H9 (cell line): ENCODE measurements around the gene ITPKC. TPM values are rescaled to one million over a fixed set of nuclear protein-coding genes. Genes with fewer than 3 reads are reported as not detected.

Experiments
- DNase-seq: peaks from one replicate; pipeline ENCODE4 v3.0.0-alpha.2; 2017
- H2AFZ ChIP-seq: one replicate; pipeline ENCODE4 v1.6.1; 2013; ENCODE audit warnings: mild to moderate bottlenecking, low read length, control low read depth, moderate library complexity
- H2AK5ac ChIP-seq: 2 replicates; pipeline ENCODE4 v1.6.1; 2013; ENCODE audit warnings: low read length, control low read depth, mixed read lengths; ENCODE audit not compliant: insufficient read length
- H2BK120ac ChIP-seq: one replicate; pipeline ENCODE4 v1.6.1; 2013; ENCODE audit warnings: low read depth, mild to moderate bottlenecking, low read length, control low read depth, inconsistent platforms; ENCODE audit not compliant: poor library complexity, severe bottlenecking
- H2BK12ac ChIP-seq: 2 replicates; pipeline ENCODE4 v1.6.1; 2013; ENCODE audit warnings: low read length, control low read depth, mixed read lengths, low read depth; ENCODE audit not compliant: insufficient read length
- H2BK15ac ChIP-seq: 2 replicates; pipeline ENCODE4 v1.6.1; 2013; ENCODE audit warnings: low read depth, low read length, control low read depth
- H2BK20ac ChIP-seq: one replicate; pipeline ENCODE4 v1.6.1; 2013; ENCODE audit warnings: low read depth, mild to moderate bottlenecking, low read length, control low read depth, inconsistent platforms; ENCODE audit not compliant: poor library complexity, severe bottlenecking
- H2BK5ac ChIP-seq: 2 replicates; pipeline ENCODE4 v1.6.1; 2013; ENCODE audit warnings: low read length, control low read depth, mixed read lengths; ENCODE audit not compliant: insufficient read length
- H3K14ac ChIP-seq: 2 replicates; pipeline ENCODE4 v1.6.1; 2013; ENCODE audit warnings: low read length, control low read depth; ENCODE audit not compliant: insufficient read depth
- H3K18ac ChIP-seq: 2 replicates; pipeline ENCODE4 v1.6.1; 2013; ENCODE audit warnings: low read depth, mild to moderate bottlenecking, mixed read lengths, low read length, control low read depth; ENCODE audit not compliant: insufficient read length
- H3K23ac ChIP-seq: 2 replicates; pipeline ENCODE4 v1.6.1; 2013; ENCODE audit warnings: low read length, control low read depth, mixed read lengths, low read depth; ENCODE audit not compliant: insufficient read length
- H3K23me2 ChIP-seq: 2 replicates; pipeline ENCODE4 v1.6.1; 2013; ENCODE audit warnings: low read depth, mild to moderate bottlenecking, mixed read lengths, low read length, control low read depth; ENCODE audit not compliant: insufficient read length, poor library complexity, severe bottlenecking
- H3K27ac ChIP-seq: 2 replicates; pipeline ENCODE4 v1.5.1; 2013; ENCODE audit warnings: low read length, control low read depth, mixed read lengths, low read depth; ENCODE audit not compliant: insufficient read length
- H3K27me3 ChIP-seq: 2 replicates; pipeline ENCODE4 v1.6.1; 2013; ENCODE audit warnings: low read length, control low read depth, inconsistent platforms; ENCODE audit not compliant: insufficient read depth
- H3K4ac ChIP-seq: 2 replicates; pipeline ENCODE4 v1.6.1; 2013; ENCODE audit warnings: low read depth, mild to moderate bottlenecking, control low read depth, inconsistent platforms, low read length, moderate library complexity
- H3K4me1 ChIP-seq: 2 replicates; pipeline ENCODE4 v1.6.1; 2013; ENCODE audit warnings: low read length, control low read depth, inconsistent platforms; ENCODE audit not compliant: insufficient read depth
- H3K4me2 ChIP-seq: 2 replicates; pipeline ENCODE4 v1.6.1; 2013; ENCODE audit warnings: low read length, control low read depth, mixed read lengths; ENCODE audit not compliant: insufficient read length, insufficient read depth
- H3K56ac ChIP-seq: 2 replicates; pipeline ENCODE4 v1.6.1; 2013; ENCODE audit warnings: low read depth, mild to moderate bottlenecking, mixed read lengths, low read length, control low read depth; ENCODE audit not compliant: insufficient read length
- H3K79me1 ChIP-seq: 2 replicates; pipeline ENCODE4 v1.6.1; 2013; ENCODE audit warnings: low read depth, mild to moderate bottlenecking, moderate library complexity, low read length, control low read depth, inconsistent platforms; ENCODE audit not compliant: insufficient read depth, poor library complexity, severe bottlenecking
- H3K79me2 ChIP-seq: 2 replicates; pipeline ENCODE4 v1.6.1; 2013; ENCODE audit warnings: low read length, control low read depth, inconsistent platforms; ENCODE audit not compliant: insufficient read depth
- H3K9ac ChIP-seq: 2 replicates; pipeline ENCODE4 v1.6.1; 2013; ENCODE audit warnings: low read length, control low read depth, mixed read lengths; ENCODE audit not compliant: insufficient read length; ENCODE audit errors: extremely low read depth
- H3K9me3 ChIP-seq: one replicate; pipeline ENCODE4 v1.6.1; 2013; ENCODE audit warnings: low read depth, low read length, inconsistent platforms; ENCODE audit not compliant: control insufficient read depth
- H3T11ph ChIP-seq: one replicate; pipeline ENCODE4 v1.6.1; 2013; ENCODE audit warnings: mild to moderate bottlenecking, low read length, control low read depth, inconsistent platforms
- H4K20me1 ChIP-seq: one replicate; pipeline ENCODE4 v1.6.1; 2013; ENCODE audit not compliant: control insufficient read depth, insufficient read length, insufficient read depth
- H4K5ac ChIP-seq: 2 replicates; pipeline ENCODE4 v1.6.1; 2013; ENCODE audit warnings: low read depth, mild to moderate bottlenecking, mixed read lengths, low read length, control low read depth; ENCODE audit not compliant: insufficient read length
- H4K8ac ChIP-seq: replicated peaks from 2 replicates; pipeline ENCODE4 v1.6.1; 2013; ENCODE audit warnings: low read length, control low read depth, mixed read lengths, low read depth; ENCODE audit not compliant: insufficient read length
- H4K91ac ChIP-seq: 2 replicates; pipeline ENCODE4 v1.6.1; 2013; ENCODE audit warnings: low read depth, mild to moderate bottlenecking, moderate library complexity, mixed read lengths, low read length, control low read depth; ENCODE audit not compliant: insufficient read length
- H3K27ac Mint-ChIP-seq, 3 experiments: 2 replicates in 2 of 3; 3 replicates in 1 of 3; pipeline ENCODE4 v1.8.0; 2020 to 2021; ENCODE audit warnings: mixed read lengths in 3 of 3, mild to moderate bottlenecking in 1 of 3, moderate library complexity in 1 of 3
- H3K27me3 Mint-ChIP-seq: 2 replicates; pipeline ENCODE4 v1.8.0; 2021; ENCODE audit warnings: low read depth, mild to moderate bottlenecking, moderate library complexity, mixed read lengths
- H3K36me3 Mint-ChIP-seq, 3 experiments: 2 replicates in 2 of 3; 3 replicates in 1 of 3; pipeline ENCODE4 v1.8.0; 2020 to 2021; ENCODE audit warnings: low read depth in 3 of 3, mixed read lengths in 3 of 3; ENCODE audit not compliant: insufficient read depth in 1 of 3
- H3K4me1 Mint-ChIP-seq, 2 experiments: 2 replicates each; pipeline ENCODE4 v1.8.0; 2020; ENCODE audit warnings: mixed read lengths in 2 of 2
- H3K4me3 Mint-ChIP-seq, 2 experiments: 2 replicates in 1 of 2; 3 replicates in 1 of 2; pipeline ENCODE4 v1.8.0; 2020 to 2021; ENCODE audit warnings: mild to moderate bottlenecking in 2 of 2, mixed read lengths in 2 of 2, moderate library complexity in 1 of 2
- H3K9me3 Mint-ChIP-seq, 2 experiments: 2 replicates in 1 of 2; 3 replicates in 1 of 2; pipeline ENCODE4 v1.8.0; 2020; ENCODE audit warnings: mild to moderate bottlenecking in 2 of 2, mixed read lengths in 2 of 2, moderate library complexity in 1 of 2
- CTCF ChIP-seq: fragments of 200-600 bp; sonication (generic); conservative IDR thresholded peaks from 3 replicates; pipeline ENCODE4 v1.8.0; 2021; ENCODE audit warnings: antibody characterized with exemption, mild to moderate bottlenecking
- whole genome bisulfite sequencing: extraction: QIAGEN DNeasy Blood & Tissue Kit; methylation state at CpG from one replicate; pipeline ENCODE4 v1.1.7; 2013; ENCODE audit warnings: missing lambda C conversion rate, low lambda C conversion rate, mixed read lengths; ENCODE audit not compliant: insufficient read length; ENCODE audit errors: extremely low coverage; 5-methylcytosine and 5-hydroxymethylcytosine counted together
- total RNA-seq: library from RNA; stranded (reverse); gene quantifications from 2 replicates; pipeline ENCODE4 v1.2.1, GENCODE V29; 2021

Gene ITPKC
- total RNA-seq, 1 experiment from 2014 or later, result 11.2 TPM

- Mint-ChIP-seq H3K36me3 (peaks cover 10 to 22% (median 20%) of the 10 kb centered on the region in 3 experiments), H3K27ac (peak overlapping the region in 2 of 3 experiments; percentile 85 to 88; a peak in 4 of 7 replicates)
- H3K27ac ChIP-seq, result no peak overlapping the region
Measured at GRCh38 chr19:40717325-40717879, 490 bp downstream of the ITPKC start.

More at GRCh38 chr19:40717325-40717879, 490 bp downstream of the ITPKC start:
- Histone ChIP-seq H2BK20ac (no peak overlapping the region), H2AK5ac (no peak overlapping the region), H3K4me2 (peak overlapping the region; percentile 90), H2AFZ (no peak overlapping the region), H3K14ac (peak overlapping the region; percentile 88), H3K4ac (no peak overlapping the region), H3K9me3 (no peaks in the 10 kb centered on the region), H2BK120ac (no peak overlapping the region), H2BK5ac (no peak overlapping the region), H4K8ac (no peak overlapping the region), H3K4me1 (no peaks in the 10 kb centered on the region; the same call in 1 of the 2 replicates), H2BK15ac (no peak overlapping the region), H3K18ac (peak overlapping the region; percentile 67), H3K23me2 (peaks cover 32% of the 10 kb centered on the region), H3K23ac (no peak overlapping the region), H3K79me1 (no peaks in the 10 kb centered on the region), H3T11ph (no peak overlapping the region), H3K56ac (no peak overlapping the region), H3K27me3 (no peaks in the 10 kb centered on the region), H3K9ac (peak overlapping the region; percentile 85), H3K79me2 (no peaks in the 10 kb centered on the region; the same call in 1 of the 2 replicates), H4K91ac (no peak overlapping the region), H4K5ac (no peak overlapping the region), H2BK12ac (peak overlapping the region; percentile 77), H4K20me1 (no peaks in the 10 kb centered on the region)
- H3K27me3 Mint-ChIP-seq, result no peaks in the 10 kb centered on the region
- no peaks in the 10 kb centered on the region; a peak in 1 of 5 replicates for H3K9me3 Mint-ChIP-seq
- no CpG with 5 or more reads among the region's 20 CpGs for WGBS
- TF ChIP-seq CTCF, result no peak
- DNase-seq, result no peak
- peaks cover 27 to 44% of the 10 kb centered on the region in 2 experiments for H3K4me1 Mint-ChIP-seq
- peak overlapping the region; percentile 93 to 94 for H3K4me3 Mint-ChIP-seq
